Activated CD8-positive, alpha-beta memory T cell treated with anti-CD3 and anti-CD28 coated beads for 48 hours (primary cell): ENCODE measurements around the gene NCOA4.
"Not testable (repeated sequence)": the region's sequence is repeated elsewhere in the genome, so short reads cannot be mapped to it uniquely, and the experiment has no call there.

Source experiments
- DNase-seq, 3 experiments: peaks; one replicate each; pipeline ENCODE4 v3.0.0-alpha.2; 2020; ENCODE audit warnings: low read depth in 2 of 3, low spot score in 2 of 3

Gene NCOA4

DNA sequence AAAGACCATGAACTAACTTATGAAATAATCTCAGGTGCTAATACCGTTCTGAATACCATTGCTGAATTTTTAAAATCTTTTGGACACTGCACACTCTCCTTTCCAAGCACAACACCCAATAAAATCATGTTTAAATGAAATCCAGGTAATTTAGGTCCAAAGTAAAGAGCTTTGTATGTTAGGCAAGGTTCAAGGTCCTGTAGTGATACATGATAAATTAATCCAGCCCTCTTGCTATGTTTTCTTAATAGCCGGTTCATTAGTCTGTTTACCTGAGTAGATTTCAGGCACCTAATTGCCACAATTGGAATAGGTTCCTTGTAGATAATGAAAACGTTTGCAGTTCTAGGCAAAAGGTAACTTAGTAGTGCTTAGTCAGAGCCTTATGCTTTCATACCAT is 44.8 kb downstream of the NCOA4 start:
- DNase-seq = not testable (repeated sequence)

- DNase-seq = not testable (repeated sequence)
Observed at GRCh38 chr10:45984473-45984872, 46.0 kb downstream of the NCOA4 start.

- not testable (repeated sequence) for DNase-seq
Observed at GRCh38 chr10:45983538-45984186, 46.8 kb downstream of the NCOA4 start.

GRCh38 chr10:45981367-45981766 is 49.1 kb downstream of the NCOA4 start:
- not testable (repeated sequence) for DNase-seq

GRCh38 chr10:45978554-45978953 is 51.9 kb downstream of the NCOA4 start:
- DNase-seq = not testable (repeated sequence)

GRCh38 chr10:45974041-45974440 is 56.4 kb downstream of the NCOA4 start:
- DNase-seq = not testable (repeated sequence)

- not testable (repeated sequence) for DNase-seq
Observed at GRCh38 chr10:45972813-45973169, 57.6 kb downstream of the NCOA4 start.

- peak; percentile 64 to 77 (median 70) for DNase-seq
Observed at GRCh38 chr10:45972106-45972812, 58.2 kb downstream of the NCOA4 start, which contains the start of gene TIMM23. TSS of gene TIMM23 (plus strand) at chr10:45972489. CDS start at chr10:45972625, 136 bp downstream.

DNA sequence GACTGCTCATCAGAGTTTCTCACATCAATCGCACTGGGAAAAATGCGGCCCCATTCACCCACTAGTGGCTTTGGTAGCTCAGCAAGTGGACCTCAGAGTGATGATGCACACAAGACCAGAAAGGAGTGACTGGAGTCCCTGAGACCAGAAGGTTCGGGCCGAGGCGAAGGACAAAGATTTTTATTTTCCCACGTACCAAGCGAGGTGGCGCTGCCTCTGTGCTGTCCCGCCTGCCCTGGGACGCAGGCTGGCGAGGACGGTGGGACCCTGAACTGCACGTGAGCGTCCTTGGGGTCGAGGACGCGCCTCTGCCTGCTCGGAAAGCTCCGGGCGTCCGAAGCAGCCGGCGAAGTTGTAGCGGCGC is 58.7 kb downstream of the NCOA4 start:
- peak in 1 of 3 experiments; percentile 7 for DNase-seq

GRCh38 chr10:45971019-45971418 is 59.4 kb downstream of the NCOA4 start:
- not testable (repeated sequence) for DNase-seq

DNA sequence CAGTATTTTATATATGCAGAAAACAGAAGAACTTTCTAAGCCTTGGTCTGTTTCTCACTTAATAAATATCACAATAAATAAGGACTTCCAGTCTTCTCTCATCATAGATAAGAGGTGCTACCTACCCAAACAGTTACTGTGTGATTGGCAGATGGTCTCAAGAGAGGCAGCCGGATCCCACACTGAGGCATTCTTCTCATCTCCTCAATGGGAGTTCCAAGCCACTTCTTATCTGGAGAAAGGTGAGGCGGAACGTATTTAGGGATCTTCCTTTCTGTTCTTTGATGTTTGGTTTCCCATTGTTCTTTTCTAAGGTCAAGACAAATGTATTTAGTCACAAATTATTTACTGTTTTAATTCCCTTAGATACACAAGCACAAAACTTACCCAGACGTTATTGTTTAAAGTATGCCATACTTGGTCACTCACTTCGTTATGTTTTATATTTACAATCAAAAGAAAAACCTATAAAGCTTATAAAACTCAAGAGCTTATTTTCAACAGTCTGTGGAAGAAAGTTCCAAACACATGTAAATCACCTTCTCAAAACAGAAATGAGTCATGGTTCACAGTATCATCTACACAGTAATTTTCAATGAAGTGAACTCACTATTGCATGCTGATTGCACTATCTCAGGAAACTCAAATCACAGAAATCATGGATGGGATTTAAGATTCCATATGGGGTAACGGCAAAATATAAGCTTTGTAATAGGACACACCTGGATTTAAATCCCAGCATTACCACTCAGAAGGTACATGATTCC is 67.6 kb downstream of the NCOA4 start:
- DNase-seq = not testable (repeated sequence)

DNA sequence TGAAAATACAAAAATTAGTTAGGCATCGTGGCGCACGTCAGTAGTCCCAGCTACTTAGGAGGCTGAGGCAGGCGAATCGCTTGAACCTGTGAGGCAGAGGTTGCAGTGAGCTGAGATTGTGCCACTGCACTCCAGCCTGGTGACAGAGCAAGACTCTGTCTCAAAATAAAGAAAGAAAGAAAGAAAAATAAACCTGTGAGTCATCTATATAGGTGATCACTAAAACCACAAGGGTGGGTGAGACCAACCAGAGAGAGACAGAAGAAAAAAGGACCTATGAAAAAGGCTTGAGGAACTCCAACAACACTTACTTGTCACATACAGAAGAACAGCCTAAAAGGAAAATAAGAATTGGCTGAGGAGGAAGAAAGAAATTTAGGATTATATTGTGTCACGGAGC is 72.5 kb downstream of the NCOA4 start:
- DNase-seq = not testable (repeated sequence)

DNA sequence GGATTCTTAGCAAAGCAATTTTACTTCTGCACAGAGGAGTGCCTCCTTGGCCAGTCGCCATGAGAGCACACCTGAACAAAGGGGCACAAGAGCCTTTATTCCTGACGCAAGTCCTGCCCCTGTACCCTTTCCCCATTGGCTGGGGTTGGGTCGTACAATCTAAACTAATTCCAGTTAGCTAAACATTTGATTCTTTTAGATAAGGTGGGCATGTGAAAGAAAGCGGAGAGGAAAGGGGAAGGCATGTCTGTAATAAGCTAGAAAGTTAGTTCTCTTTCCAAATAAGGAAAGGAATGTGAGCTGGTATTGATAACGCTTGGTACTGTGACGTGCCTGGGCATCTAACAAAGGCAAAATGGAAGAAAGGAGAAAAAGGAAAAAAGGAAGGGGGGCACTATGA is 73.8 kb downstream of the NCOA4 start:
- DNase-seq = not testable (repeated sequence)
